ENCODE data around the gene GALNT17.
"Not testable (repeated sequence)": the region's sequence is repeated elsewhere in the genome, so short reads cannot be mapped to it uniquely, and the experiment has no call there.

Gene GALNT17

GRCh38 chr7:71212433-71212832, 80.5 kb downstream of the GALNT17 start:
- H3K4me1 ChIP-seq (ENCODE audit: control insufficient read depth in 1 of 2, insufficient read depth in 2 of 2, low read length in 2 of 2); H2BK12ac ChIP-seq (ENCODE audit: low read length); H4K12ac ChIP-seq (ENCODE audit: low read depth, low read length); H3K9ac ChIP-seq (ENCODE audit: low read length); H2BK120ac ChIP-seq (ENCODE audit: insufficient read depth, low read length, poor library complexity); H4K8ac ChIP-seq (ENCODE audit: low read depth, low read length); H3K23ac ChIP-seq (ENCODE audit: low read length); H3K79me2 ChIP-seq (ENCODE audit: control insufficient read depth, insufficient read depth, low read length, poor library complexity); H3K18ac ChIP-seq (ENCODE audit: low read length); H2AK5ac ChIP-seq (ENCODE audit: low read length); H3K79me1 ChIP-seq (ENCODE audit: low read length); H2AFZ ChIP-seq (ENCODE audit: insufficient read depth, low read length, poor library complexity); H3K14ac ChIP-seq (ENCODE audit: low read length); H3K4me3 ChIP-seq (ENCODE audit: low read depth, low read length); H3K27ac ChIP-seq (ENCODE audit: low read depth, low read length); H2BK5ac ChIP-seq (ENCODE audit: low read depth, low read length, poor library complexity); H3K36me3 ChIP-seq (ENCODE audit: control insufficient read depth in 1 of 2, insufficient read depth in 2 of 2, low read length in 2 of 2); H4K91ac ChIP-seq (ENCODE audit: low read depth, low read length); H3K4me2 ChIP-seq (ENCODE audit: low read length); H3K4ac ChIP-seq (ENCODE audit: low read depth, low read length); DNase-seq; H3K9me3 ChIP-seq (ENCODE audit: insufficient read depth, low read depth, low read length); H3K27me3 ChIP-seq (ENCODE audit: insufficient read depth, low read length): not testable (repeated sequence)
- no CpG with 5 or more reads among the region's 4 CpGs for WGBS (ENCODE audit: extremely low coverage, insufficient coverage, insufficient read length)

DNA sequence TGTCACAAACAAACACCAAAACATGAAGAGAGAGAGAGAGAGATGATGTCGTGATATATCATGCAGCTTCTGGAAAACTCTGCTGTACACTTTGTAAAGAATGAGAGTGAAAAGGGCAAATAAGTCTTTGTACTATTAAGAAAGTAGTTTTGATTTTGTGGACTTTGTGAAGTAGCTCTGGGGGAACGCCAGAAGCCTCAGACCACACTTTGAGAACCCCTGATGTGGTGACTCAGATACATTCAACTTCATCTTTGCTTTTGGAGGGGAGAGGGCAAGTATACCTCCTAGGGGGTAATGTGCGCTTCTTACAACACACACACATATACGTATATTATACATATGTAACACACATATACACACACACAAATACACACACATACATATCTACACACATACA, 84.3 kb downstream of the GALNT17 start:
- H3K4me2 ChIP-seq (ENCODE audit: low read length), result no peak overlapping the region
- H3K36me3 ChIP-seq (ENCODE audit: control insufficient read depth in 1 of 2, insufficient read depth in 2 of 2, low read length in 2 of 2), result no peaks in the 10 kb centered on the region
- H3K27ac ChIP-seq (ENCODE audit: low read depth, low read length), result no peak overlapping the region
- WGBS (ENCODE audit: extremely low coverage, insufficient coverage, insufficient read length), result no CpG with 5 or more reads among the region's 4 CpGs
- H3K4me3 ChIP-seq (ENCODE audit: low read depth, low read length), result no peak overlapping the region
- H2AFZ ChIP-seq (ENCODE audit: insufficient read depth, low read length, poor library complexity), result no peak overlapping the region
- H2BK12ac ChIP-seq (ENCODE audit: low read length), result no peak overlapping the region
- no peak overlapping the region for H2BK120ac ChIP-seq (ENCODE audit: insufficient read depth, low read length, poor library complexity)
- H3K4me1 ChIP-seq (ENCODE audit: control insufficient read depth in 1 of 2, insufficient read depth in 2 of 2, low read length in 2 of 2), result no peaks in the 10 kb centered on the region
- no peak overlapping the region for H2BK5ac ChIP-seq (ENCODE audit: low read depth, low read length, poor library complexity)
- no peak overlapping the region for H3K14ac ChIP-seq (ENCODE audit: low read length)
- H3K23ac ChIP-seq (ENCODE audit: low read length), result no peak overlapping the region
- no peaks in the 10 kb centered on the region for H3K27me3 ChIP-seq (ENCODE audit: insufficient read depth, low read length)
- no peak overlapping the region for H3K18ac ChIP-seq (ENCODE audit: low read length)
- H4K91ac ChIP-seq (ENCODE audit: low read depth, low read length), result no peak overlapping the region
- H3K9ac ChIP-seq (ENCODE audit: low read length), result no peak overlapping the region
- no peak overlapping the region for H4K12ac ChIP-seq (ENCODE audit: low read depth, low read length)
- H3K4ac ChIP-seq (ENCODE audit: low read depth, low read length), result no peak overlapping the region
- no peaks in the 10 kb centered on the region for H3K79me2 ChIP-seq (ENCODE audit: control insufficient read depth, insufficient read depth, low read length, poor library complexity)
- H2AK5ac ChIP-seq (ENCODE audit: low read length), result no peak overlapping the region
- H3K9me3 ChIP-seq (ENCODE audit: insufficient read depth, low read depth, low read length), result peaks cover 2% of the 10 kb centered on the region
- no peaks in the 10 kb centered on the region for H3K79me1 ChIP-seq (ENCODE audit: low read length)
- H4K8ac ChIP-seq (ENCODE audit: low read depth, low read length), result no peak overlapping the region
- DNase-seq, result no peak

GRCh38 chr7:71220210-71220695, 88.3 kb downstream of the GALNT17 start:
- H4K91ac ChIP-seq (ENCODE audit: low read depth, low read length), result no peak overlapping the region
- no peak overlapping the region for H3K18ac ChIP-seq (ENCODE audit: low read length)
- no peak for DNase-seq
- no peak overlapping the region for H3K27ac ChIP-seq (ENCODE audit: low read depth, low read length)
- H2BK12ac ChIP-seq (ENCODE audit: low read length), result no peak overlapping the region
- no peak overlapping the region for H3K4me3 ChIP-seq (ENCODE audit: low read depth, low read length)
- no peak overlapping the region for H2AFZ ChIP-seq (ENCODE audit: insufficient read depth, low read length, poor library complexity)
- H3K36me3 ChIP-seq (ENCODE audit: control insufficient read depth in 1 of 2, insufficient read depth in 2 of 2, low read length in 2 of 2), result no peaks in the 10 kb centered on the region
- H3K4ac ChIP-seq (ENCODE audit: low read depth, low read length), result no peak overlapping the region
- H3K4me1 ChIP-seq (ENCODE audit: control insufficient read depth in 1 of 2, insufficient read depth in 2 of 2, low read length in 2 of 2), result no peaks in the 10 kb centered on the region
- H4K8ac ChIP-seq (ENCODE audit: low read depth, low read length), result no peak overlapping the region
- H2BK5ac ChIP-seq (ENCODE audit: low read depth, low read length, poor library complexity), result no peak overlapping the region
- no peaks in the 10 kb centered on the region for H3K27me3 ChIP-seq (ENCODE audit: insufficient read depth, low read length)
- H3K4me2 ChIP-seq (ENCODE audit: low read length), result no peak overlapping the region
- H3K9ac ChIP-seq (ENCODE audit: low read length), result no peak overlapping the region
- H3K9me3 ChIP-seq (ENCODE audit: insufficient read depth, low read depth, low read length), result peaks cover 2% of the 10 kb centered on the region
- no CpG with 5 or more reads among the region's 5 CpGs for WGBS (ENCODE audit: extremely low coverage, insufficient coverage, insufficient read length)
- H3K79me2 ChIP-seq (ENCODE audit: control insufficient read depth, insufficient read depth, low read length, poor library complexity), result no peaks in the 10 kb centered on the region
- no peaks in the 10 kb centered on the region for H3K79me1 ChIP-seq (ENCODE audit: low read length)
- no peak overlapping the region for H2BK120ac ChIP-seq (ENCODE audit: insufficient read depth, low read length, poor library complexity)
- H2AK5ac ChIP-seq (ENCODE audit: low read length), result no peak overlapping the region
- no peak overlapping the region for H3K14ac ChIP-seq (ENCODE audit: low read length)
- H3K23ac ChIP-seq (ENCODE audit: low read length), result no peak overlapping the region
- no peak overlapping the region for H4K12ac ChIP-seq (ENCODE audit: low read depth, low read length)

GRCh38 chr7:71221049-71221448, 89.1 kb downstream of the GALNT17 start:
- Histone ChIP-seq H3K9me3 (ENCODE audit: insufficient read depth, low read depth, low read length) (peaks cover 2% of the 10 kb centered on the region), H3K79me1 (ENCODE audit: low read length) (no peaks in the 10 kb centered on the region), H3K27me3 (ENCODE audit: insufficient read depth, low read length) (no peaks in the 10 kb centered on the region), H3K79me2 (ENCODE audit: control insufficient read depth, insufficient read depth, low read length, poor library complexity) (no peaks in the 10 kb centered on the region), H3K18ac (ENCODE audit: low read length) (no peak overlapping the region), H3K4me1 (ENCODE audit: control insufficient read depth in 1 of 2, insufficient read depth in 2 of 2, low read length in 2 of 2) (no peaks in the 10 kb centered on the region), H3K27ac (ENCODE audit: low read depth, low read length) (no peak overlapping the region), H3K4ac (ENCODE audit: low read depth, low read length) (no peak overlapping the region), H3K4me2 (ENCODE audit: low read length) (no peak overlapping the region), H4K8ac (ENCODE audit: low read depth, low read length) (no peak overlapping the region), H3K4me3 (ENCODE audit: low read depth, low read length) (no peak overlapping the region), H3K14ac (ENCODE audit: low read length) (no peak overlapping the region), H4K91ac (ENCODE audit: low read depth, low read length) (no peak overlapping the region), H3K9ac (ENCODE audit: low read length) (peak overlapping the region; percentile 66), H2AK5ac (ENCODE audit: low read length) (no peak overlapping the region), H2BK5ac (ENCODE audit: low read depth, low read length, poor library complexity) (no peak overlapping the region), H3K36me3 (ENCODE audit: control insufficient read depth in 1 of 2, insufficient read depth in 2 of 2, low read length in 2 of 2) (no peaks in the 10 kb centered on the region), H2AFZ (ENCODE audit: insufficient read depth, low read length, poor library complexity) (no peak overlapping the region), H2BK12ac (ENCODE audit: low read length) (no peak overlapping the region), H2BK120ac (ENCODE audit: insufficient read depth, low read length, poor library complexity) (no peak overlapping the region), H3K23ac (ENCODE audit: low read length) (no peak overlapping the region), H4K12ac (ENCODE audit: low read depth, low read length) (no peak overlapping the region)
- WGBS (ENCODE audit: extremely low coverage, insufficient coverage, insufficient read length), result no CpG with 5 or more reads among the region's 1 CpG
- no peak for DNase-seq
